WTC11 (cell line): Measurements from ENCODE around the gene ATG9B. TPM values are rescaled to one million over a fixed set of nuclear protein-coding genes. Genes with fewer than 3 reads are reported as not detected.

Source experiments
- ATAC-seq: fragments of 200-7000 bp; cut with Tn5 transposase; 2 replicates; pipeline ENCODE4 v1.10.0; 2021; ENCODE audit warnings: mild to moderate bottlenecking, moderate library complexity
- CTCF ChIA-PET: fragments of 300-600 bp; sonication (Branson Sonifier 250); formaldehyde crosslinking; loops from one replicate; lab custom pipeline; 2021; ENCODE audit warnings: antibody characterized with exemption; lab: Charles Lee
- POLR2A ChIA-PET: fragments of 350-600 bp; sonication (Branson Sonifier 250); formaldehyde crosslinking; loops from one replicate; lab custom pipeline; 2021; ENCODE audit warnings: antibody characterized with exemption; lab: Charles Lee
- DNase-seq: peaks from one replicate; pipeline ENCODE4 v3.0.0; 2021; ENCODE audit warnings: low spot score
- H3K27ac Mint-ChIP-seq: 2 replicates; pipeline ENCODE4 v1.8.0; 2021; ENCODE audit warnings: mixed read lengths
- H3K27me3 Mint-ChIP-seq: 2 replicates; pipeline ENCODE4 v1.8.0; 2021; ENCODE audit warnings: low read depth, mild to moderate bottlenecking, moderate library complexity, mixed read lengths
- H3K36me3 Mint-ChIP-seq: 2 replicates; pipeline ENCODE4 v1.8.0; 2021; ENCODE audit warnings: mixed read lengths
- H3K4me1 Mint-ChIP-seq: 2 replicates; pipeline ENCODE4 v1.8.0; 2022; ENCODE audit warnings: mixed read lengths
- H3K4me3 Mint-ChIP-seq: 2 replicates; pipeline ENCODE4 v1.8.0; 2021; ENCODE audit warnings: mild to moderate bottlenecking, moderate library complexity, mixed read lengths
- H3K9me3 Mint-ChIP-seq: 2 replicates; pipeline ENCODE4 v1.8.0; 2021; ENCODE audit warnings: mixed read lengths
- CREB1 ChIP-seq: sonication (generic); formaldehyde crosslinking; IDR thresholded peaks from 2 replicates; pipeline ENCODE4 v1.8.0; 2023; ENCODE audit warnings: mild to moderate bottlenecking, missing genetic modification reagents
- ELF4 ChIP-seq: sonication (generic); formaldehyde crosslinking; IDR thresholded peaks from 2 replicates; pipeline ENCODE4 v1.8.1; 2022; ENCODE audit warnings: low read depth, mild to moderate bottlenecking, moderate library complexity, missing genetic modification reagents
- EMX1 ChIP-seq: fragments of 250-450 bp; sonication (Bioruptor Pico); IDR thresholded peaks from 2 replicates; pipeline ENCODE4 v1.8.0; 2021; ENCODE audit warnings: mild to moderate bottlenecking
- FOXJ3 ChIP-seq: sonication (generic); formaldehyde crosslinking; IDR thresholded peaks from 2 replicates; pipeline ENCODE4 v1.9.0; 2021; ENCODE audit warnings: missing genetic modification reagents, mild to moderate bottlenecking, borderline replicate concordance
- FOXP1 ChIP-seq: sonication (generic); formaldehyde crosslinking; IDR thresholded peaks from 2 replicates; pipeline ENCODE4 v1.8.0; 2022; ENCODE audit warnings: missing genetic modification reagents, mild to moderate bottlenecking, moderate library complexity, borderline replicate concordance
- GABPB1 ChIP-seq: sonication (generic); formaldehyde crosslinking; IDR thresholded peaks from 2 replicates; pipeline ENCODE4 v1.8.1; 2023; ENCODE audit warnings: mild to moderate bottlenecking, missing genetic modification reagents
- GRHL2 ChIP-seq: fragments of 250-450 bp; sonication (Bioruptor Pico); IDR thresholded peaks from 2 replicates; pipeline ENCODE4 v1.8.0; 2022; ENCODE audit warnings: mild to moderate bottlenecking, moderate library complexity; ENCODE audit not compliant: insufficient replicate concordance, severe bottlenecking
- GTF2I ChIP-seq: fragments of 250-450 bp; sonication (Bioruptor Pico); conservative IDR thresholded peaks from 2 replicates; pipeline ENCODE4 v1.4.0; 2021; ENCODE audit warnings: mild to moderate bottlenecking
- SMAD4 ChIP-seq: sonication (generic); formaldehyde crosslinking; IDR thresholded peaks from 2 replicates; pipeline ENCODE4 v1.8.0; 2022; ENCODE audit warnings: mild to moderate bottlenecking, missing genetic modification reagents
- TCF7 ChIP-seq: sonication (generic); formaldehyde crosslinking; IDR thresholded peaks from 2 replicates; pipeline ENCODE4 v1.8.0; 2022; ENCODE audit warnings: mild to moderate bottlenecking, low read depth, missing genetic modification reagents, moderate library complexity
- TEAD1 ChIP-seq: sonication (generic); formaldehyde crosslinking; IDR thresholded peaks from 2 replicates; pipeline ENCODE4 v1.8.0; 2022; ENCODE audit warnings: mild to moderate bottlenecking, missing genetic modification reagents
- ZNF416 ChIP-seq: fragments of 250-450 bp; sonication (Bioruptor Pico); IDR thresholded peaks from 2 replicates; pipeline ENCODE4 v1.9.0; 2021; ENCODE audit warnings: mild to moderate bottlenecking, inconsistent platforms
- ZNF423 ChIP-seq: fragments of 250-450 bp; sonication (Bioruptor Pico); IDR thresholded peaks from 2 replicates; pipeline ENCODE4 v2.1.2; 2022; ENCODE audit warnings: mild to moderate bottlenecking, moderate library complexity
- total RNA-seq: library from RNA; stranded (reverse); gene quantifications from 3 replicates; pipeline ENCODE4 v1.2.3, GENCODE V29; 2021
- TF ChIP-seq, protein P1 (sequence below): sonication (generic); formaldehyde crosslinking; IDR thresholded peaks from 2 replicates; pipeline ENCODE4 v1.8.1; 2022; ENCODE audit warnings: mild to moderate bottlenecking, missing genetic modification reagents, moderate library complexity, borderline replicate concordance
- TF ChIP-seq, protein P2 (sequence below): sonication (generic); formaldehyde crosslinking; IDR thresholded peaks from 2 replicates; pipeline ENCODE4 v1.8.1; 2022; ENCODE audit warnings: mild to moderate bottlenecking, moderate library complexity, missing genetic modification reagents
- TF ChIP-seq, protein P3 (sequence below): fragments of 250-450 bp; sonication (Bioruptor Pico); IDR thresholded peaks from 2 replicates; pipeline ENCODE4 v1.8.0; 2021; ENCODE audit warnings: mild to moderate bottlenecking
- TF ChIP-seq, protein P4 (sequence below): sonication (generic); formaldehyde crosslinking; IDR thresholded peaks from 2 replicates; pipeline ENCODE4 v1.8.1; 2023; ENCODE audit warnings: mild to moderate bottlenecking, missing genetic modification reagents, moderate library complexity
- TF ChIP-seq, protein P5 (sequence below): sonication (generic); formaldehyde crosslinking; conservative IDR thresholded peaks from 2 replicates; pipeline ENCODE4 v1.8.1; 2023; ENCODE audit warnings: mild to moderate bottlenecking, low read depth, missing genetic modification reagents, moderate library complexity

ATG9B gene
- total RNA-seq, 1 experiment from 2014 or later, result 2.4 TPM

DNA sequence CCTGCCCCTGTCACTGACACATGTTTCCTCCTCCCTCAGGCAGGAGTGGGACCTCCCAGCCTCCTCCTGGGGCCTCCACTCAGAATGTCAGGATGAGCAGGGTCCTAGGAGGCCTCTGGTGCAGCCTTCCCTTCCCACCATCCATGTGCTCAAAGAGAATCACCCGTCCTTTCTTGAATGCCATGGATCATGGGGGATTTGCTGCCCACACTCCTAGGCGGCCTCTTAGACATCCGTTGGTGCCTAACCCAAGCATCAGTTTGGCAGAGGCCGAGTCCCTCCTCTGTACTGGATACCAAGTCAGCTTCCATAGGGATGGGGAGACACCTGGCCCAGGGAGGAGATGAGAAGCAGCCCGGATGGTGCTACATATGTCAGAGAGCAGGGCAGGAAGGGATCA is 26.5 kb downstream of the ATG9B start (continued):
- TF ChIP-seq FOXJ3 (CRISPR knock-in tag), result no peak
- no peak for TF ChIP-seq SMAD4
- TF ChIP-seq, protein P1, sequence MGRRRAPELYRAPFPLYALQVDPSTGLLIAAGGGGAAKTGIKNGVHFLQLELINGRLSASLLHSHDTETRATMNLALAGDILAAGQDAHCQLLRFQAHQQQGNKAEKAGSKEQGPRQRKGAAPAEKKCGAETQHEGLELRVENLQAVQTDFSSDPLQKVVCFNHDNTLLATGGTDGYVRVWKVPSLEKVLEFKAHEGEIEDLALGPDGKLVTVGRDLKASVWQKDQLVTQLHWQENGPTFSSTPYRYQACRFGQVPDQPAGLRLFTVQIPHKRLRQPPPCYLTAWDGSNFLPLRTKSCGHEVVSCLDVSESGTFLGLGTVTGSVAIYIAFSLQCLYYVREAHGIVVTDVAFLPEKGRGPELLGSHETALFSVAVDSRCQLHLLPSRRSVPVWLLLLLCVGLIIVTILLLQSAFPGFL (CRISPR knock-in tag), result no peak
- no peak for TF ChIP-seq TEAD1
- no peak for TF ChIP-seq CREB1
- no peak for TF ChIP-seq ELF4
- TF ChIP-seq EMX1, result no peak
- TF ChIP-seq GTF2I (CRISPR knock-in tag), result no peak

DNA sequence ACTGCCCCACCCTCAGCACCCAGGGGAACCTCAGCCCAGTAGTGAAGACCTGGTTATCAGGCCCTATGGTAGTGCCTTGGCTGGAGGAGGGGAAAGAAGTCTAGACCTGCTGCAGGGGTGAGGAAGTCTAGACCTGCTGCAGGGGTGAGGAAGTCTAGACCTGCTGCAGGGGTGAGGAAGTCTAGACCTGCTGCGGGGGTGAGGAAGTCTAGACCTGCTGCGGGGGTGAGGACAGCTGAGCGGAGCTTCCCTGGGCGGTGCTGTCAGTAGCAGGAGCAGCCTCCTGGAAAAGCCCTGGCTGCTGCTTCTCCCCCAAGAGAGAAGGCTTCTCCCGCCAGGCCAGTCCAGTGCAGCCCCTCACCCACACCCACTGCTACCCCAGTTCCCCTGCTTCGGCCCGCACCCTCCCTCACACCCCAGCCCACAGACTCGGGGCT is 27.2 kb downstream of the ATG9B start:
- Mint-ChIP-seq H3K4me1 (peaks cover 12% of the 10 kb centered on the region), H3K9me3 (no peaks in the 10 kb centered on the region), H3K27ac (no peak overlapping the region), H3K4me3 (no peak overlapping the region), H3K27me3 (peaks cover 2% of the 10 kb centered on the region; the same call in 1 of the 2 replicates), H3K36me3 (no peaks in the 10 kb centered on the region)
- no peak for DNase-seq
- POLR2A ChIA-PET, result interaction anchor here (0.9 kb wide), 1 partner anchor 18 kb away, joined by 3 read pairs; no protein-coding TSS in a partner anchor
- ATAC-seq, result no peak
- CTCF ChIA-PET, result interaction anchor here (1.0 to 5.5 kb wide), 6 partner anchors 11 to 99 kb away, joined by 3 to 61 read pairs (median 4); no protein-coding TSS in a partner anchor
- TF ChIP-seq SMAD4, result peak; percentile 83; the same call in 1 of the 2 replicates
- no peak for TF ChIP-seq CREB1

DNA sequence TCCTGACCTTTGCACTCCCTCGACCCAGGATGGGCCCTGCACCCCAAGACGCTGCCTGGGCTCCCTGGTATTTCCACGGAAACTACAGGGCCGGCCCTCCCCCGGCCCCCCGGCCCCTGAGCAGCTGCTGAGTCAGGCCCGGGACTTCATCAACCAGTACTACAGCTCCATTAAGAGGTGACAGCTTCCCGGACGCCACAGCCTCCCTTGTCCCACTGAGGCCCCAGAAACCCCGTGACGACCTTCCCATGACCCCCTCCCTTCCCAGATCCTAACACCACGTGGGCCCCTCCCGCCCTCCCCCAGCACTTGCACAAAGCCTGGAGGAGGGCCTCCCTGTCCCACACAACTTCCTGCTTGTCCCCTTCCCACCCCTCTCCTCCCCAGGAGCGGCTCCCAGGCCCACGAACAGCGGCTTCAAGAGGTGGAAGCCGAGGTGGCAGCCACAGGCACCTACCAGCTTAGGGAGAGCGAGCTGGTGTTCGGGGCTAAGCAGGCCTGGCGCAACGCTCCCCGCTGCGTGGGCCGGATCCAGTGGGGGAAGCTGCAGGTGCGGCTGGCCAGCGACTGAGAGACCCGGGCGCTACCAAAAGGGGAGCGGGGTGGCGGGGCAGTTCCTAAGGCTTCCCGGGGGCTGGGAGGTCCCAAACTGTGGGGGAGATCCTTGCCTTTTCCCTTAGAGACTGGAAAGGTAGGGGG is 27.8 kb downstream of the ATG9B start:
- no peak overlapping the region for H3K4me3 Mint-ChIP-seq
- CTCF ChIA-PET, result interaction anchor here (0.6 to 5.5 kb wide), 9 partner anchors 11 to 98 kb away, joined by 3 to 61 read pairs (median 3); no protein-coding TSS in a partner anchor
- no peaks in the 10 kb centered on the region for H3K9me3 Mint-ChIP-seq
- DNase-seq (no peak), ATAC-seq (peak; percentile 2; the same call in 1 of the 2 replicates)
- POLR2A ChIA-PET, result interaction anchor here (0.9 kb wide), 1 partner anchor 17 kb away, joined by 3 read pairs; no protein-coding TSS in a partner anchor
- peaks cover 12% of the 10 kb centered on the region for H3K4me1 Mint-ChIP-seq
- TF ChIP-seq FOXP1 (CRISPR knock-in tag), result 0 out of 2 replicates have a peak, but pooled peaks have one; percentile 4
- TF ChIP-seq TEAD1, result no peak
- peaks cover 2% of the 10 kb centered on the region; the same call in 1 of the 2 replicates for H3K27me3 Mint-ChIP-seq
- H3K36me3 Mint-ChIP-seq, result no peaks in the 10 kb centered on the region
- H3K27ac Mint-ChIP-seq, result no peak overlapping the region

DNA sequence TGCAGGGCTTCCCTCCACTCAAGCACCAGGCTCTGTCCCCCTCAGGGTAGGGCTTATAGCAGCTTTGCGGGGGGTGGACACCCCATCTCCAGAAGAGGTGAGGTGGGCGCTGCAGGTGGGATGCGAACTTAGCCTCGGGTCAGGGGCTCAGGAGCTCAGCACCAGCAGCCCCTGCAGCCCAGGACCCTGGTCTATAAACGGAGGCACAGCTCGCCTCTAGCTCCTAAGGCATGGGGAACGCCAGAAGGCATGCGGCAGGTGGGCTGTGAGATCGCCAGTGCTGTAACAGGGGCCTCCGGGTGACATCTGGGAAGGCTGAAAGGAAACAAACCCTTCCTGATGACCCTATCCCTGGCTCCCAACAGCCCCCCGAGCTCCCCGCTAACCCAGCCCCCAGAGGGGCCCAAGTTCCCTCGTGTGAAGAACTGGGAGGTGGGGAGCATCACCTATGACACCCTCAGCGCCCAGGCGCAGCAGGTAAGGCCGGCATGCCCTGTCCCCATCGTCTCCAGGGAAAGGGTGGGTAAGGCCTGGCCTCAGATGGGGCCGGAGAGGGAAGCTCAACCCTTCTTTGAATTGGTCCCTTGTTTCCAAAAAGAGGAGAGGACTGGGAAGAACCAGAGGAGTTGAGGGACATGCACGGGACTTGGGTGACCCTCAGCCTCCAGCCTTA is 29.3 kb downstream of the ATG9B start:
- ChIA-PET POLR2A (interaction anchor here (0.6 to 1.0 kb wide), 2 partner anchors 24 to 38 kb away, joined by 3 read pairs; no protein-coding TSS in a partner anchor), CTCF (interaction anchor here (0.6 to 4.2 kb wide), 13 partner anchors 9 to 216 kb away, joined by 3 to 36 read pairs (median 5); partner anchors contain the start of gene ABCB8)
- Mint-ChIP-seq H3K4me3 (no peak overlapping the region), H3K9me3 (peaks cover 15% of the 10 kb centered on the region), H3K27ac (no peak overlapping the region), H3K4me1 (peaks cover 20% of the 10 kb centered on the region), H3K36me3 (peaks cover 11% of the 10 kb centered on the region), H3K27me3 (peaks cover 12% of the 10 kb centered on the region)
- ATAC-seq (no peak), DNase-seq (no peak)
- TF ChIP-seq, protein P2, sequence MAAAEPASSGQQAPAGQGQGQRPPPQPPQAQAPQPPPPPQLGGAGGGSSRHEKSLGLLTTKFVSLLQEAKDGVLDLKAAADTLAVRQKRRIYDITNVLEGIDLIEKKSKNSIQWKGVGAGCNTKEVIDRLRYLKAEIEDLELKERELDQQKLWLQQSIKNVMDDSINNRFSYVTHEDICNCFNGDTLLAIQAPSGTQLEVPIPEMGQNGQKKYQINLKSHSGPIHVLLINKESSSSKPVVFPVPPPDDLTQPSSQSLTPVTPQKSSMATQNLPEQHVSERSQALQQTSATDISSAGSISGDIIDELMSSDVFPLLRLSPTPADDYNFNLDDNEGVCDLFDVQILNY (CRISPR knock-in tag), result no peak
- no peak for TF ChIP-seq ZNF416 (CRISPR knock-in tag)
- TF ChIP-seq TCF7 (CRISPR knock-in tag), result no peak
- TF ChIP-seq GRHL2, result no peak
- TF ChIP-seq GABPB1 (CRISPR knock-in tag), result no peak
- no peak for TF ChIP-seq TEAD1
- no peak for TF ChIP-seq ZNF423 (CRISPR knock-in tag)
- no peak for TF ChIP-seq FOXJ3 (CRISPR knock-in tag)
- TF ChIP-seq, protein P3, sequence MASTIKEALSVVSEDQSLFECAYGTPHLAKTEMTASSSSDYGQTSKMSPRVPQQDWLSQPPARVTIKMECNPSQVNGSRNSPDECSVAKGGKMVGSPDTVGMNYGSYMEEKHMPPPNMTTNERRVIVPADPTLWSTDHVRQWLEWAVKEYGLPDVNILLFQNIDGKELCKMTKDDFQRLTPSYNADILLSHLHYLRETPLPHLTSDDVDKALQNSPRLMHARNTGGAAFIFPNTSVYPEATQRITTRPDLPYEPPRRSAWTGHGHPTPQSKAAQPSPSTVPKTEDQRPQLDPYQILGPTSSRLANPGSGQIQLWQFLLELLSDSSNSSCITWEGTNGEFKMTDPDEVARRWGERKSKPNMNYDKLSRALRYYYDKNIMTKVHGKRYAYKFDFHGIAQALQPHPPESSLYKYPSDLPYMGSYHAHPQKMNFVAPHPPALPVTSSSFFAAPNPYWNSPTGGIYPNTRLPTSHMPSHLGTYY, result no peak
- TF ChIP-seq, protein P4, sequence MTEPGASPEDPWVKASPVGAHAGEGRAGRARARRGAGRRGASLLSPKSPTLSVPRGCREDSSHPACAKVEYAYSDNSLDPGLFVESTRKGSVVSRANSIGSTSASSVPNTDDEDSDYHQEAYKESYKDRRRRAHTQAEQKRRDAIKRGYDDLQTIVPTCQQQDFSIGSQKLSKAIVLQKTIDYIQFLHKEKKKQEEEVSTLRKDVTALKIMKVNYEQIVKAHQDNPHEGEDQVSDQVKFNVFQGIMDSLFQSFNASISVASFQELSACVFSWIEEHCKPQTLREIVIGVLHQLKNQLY (CRISPR knock-in tag), result no peak
- TF ChIP-seq, protein P5, sequence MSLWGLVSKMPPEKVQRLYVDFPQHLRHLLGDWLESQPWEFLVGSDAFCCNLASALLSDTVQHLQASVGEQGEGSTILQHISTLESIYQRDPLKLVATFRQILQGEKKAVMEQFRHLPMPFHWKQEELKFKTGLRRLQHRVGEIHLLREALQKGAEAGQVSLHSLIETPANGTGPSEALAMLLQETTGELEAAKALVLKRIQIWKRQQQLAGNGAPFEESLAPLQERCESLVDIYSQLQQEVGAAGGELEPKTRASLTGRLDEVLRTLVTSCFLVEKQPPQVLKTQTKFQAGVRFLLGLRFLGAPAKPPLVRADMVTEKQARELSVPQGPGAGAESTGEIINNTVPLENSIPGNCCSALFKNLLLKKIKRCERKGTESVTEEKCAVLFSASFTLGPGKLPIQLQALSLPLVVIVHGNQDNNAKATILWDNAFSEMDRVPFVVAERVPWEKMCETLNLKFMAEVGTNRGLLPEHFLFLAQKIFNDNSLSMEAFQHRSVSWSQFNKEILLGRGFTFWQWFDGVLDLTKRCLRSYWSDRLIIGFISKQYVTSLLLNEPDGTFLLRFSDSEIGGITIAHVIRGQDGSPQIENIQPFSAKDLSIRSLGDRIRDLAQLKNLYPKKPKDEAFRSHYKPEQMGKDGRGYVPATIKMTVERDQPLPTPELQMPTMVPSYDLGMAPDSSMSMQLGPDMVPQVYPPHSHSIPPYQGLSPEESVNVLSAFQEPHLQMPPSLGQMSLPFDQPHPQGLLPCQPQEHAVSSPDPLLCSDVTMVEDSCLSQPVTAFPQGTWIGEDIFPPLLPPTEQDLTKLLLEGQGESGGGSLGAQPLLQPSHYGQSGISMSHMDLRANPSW (CRISPR knock-in tag), result no peak
